Jurkat, Clone E6-1 (cell line): Measurements from ENCODE around the gene TUB. TPM values are rescaled to one million over a fixed set of nuclear protein-coding genes. Genes with fewer than 3 reads are reported as not detected.

Experiments
- DNase-seq: peaks from one replicate; pipeline ENCODE4 v3.0.0-alpha.2; 2011; ENCODE audit warnings: low read depth, low spot score
- H3K4me3 ChIP-seq: 2 replicates; pipeline ENCODE4 v1.5.1; 2011; ENCODE audit warnings: mild to moderate bottlenecking, low read length, control low read depth, moderate library complexity
- polyA plus RNA-seq: library from polyadenylated mRNA; unstranded; fragments of >200 nt; gene quantifications from one replicate; pipeline ENCODE4 v1.2.1, GENCODE V29; 2012; ENCODE audit warnings: missing spikeins; ENCODE audit not compliant: insufficient read length, insufficient read depth

Gene TUB, protein sequence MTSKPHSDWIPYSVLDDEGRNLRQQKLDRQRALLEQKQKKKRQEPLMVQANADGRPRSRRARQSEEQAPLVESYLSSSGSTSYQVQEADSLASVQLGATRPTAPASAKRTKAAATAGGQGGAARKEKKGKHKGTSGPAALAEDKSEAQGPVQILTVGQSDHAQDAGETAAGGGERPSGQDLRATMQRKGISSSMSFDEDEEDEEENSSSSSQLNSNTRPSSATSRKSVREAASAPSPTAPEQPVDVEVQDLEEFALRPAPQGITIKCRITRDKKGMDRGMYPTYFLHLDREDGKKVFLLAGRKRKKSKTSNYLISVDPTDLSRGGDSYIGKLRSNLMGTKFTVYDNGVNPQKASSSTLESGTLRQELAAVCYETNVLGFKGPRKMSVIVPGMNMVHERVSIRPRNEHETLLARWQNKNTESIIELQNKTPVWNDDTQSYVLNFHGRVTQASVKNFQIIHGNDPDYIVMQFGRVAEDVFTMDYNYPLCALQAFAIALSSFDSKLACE
- 24.2 TPM for polyA plus RNA-seq

DNA sequence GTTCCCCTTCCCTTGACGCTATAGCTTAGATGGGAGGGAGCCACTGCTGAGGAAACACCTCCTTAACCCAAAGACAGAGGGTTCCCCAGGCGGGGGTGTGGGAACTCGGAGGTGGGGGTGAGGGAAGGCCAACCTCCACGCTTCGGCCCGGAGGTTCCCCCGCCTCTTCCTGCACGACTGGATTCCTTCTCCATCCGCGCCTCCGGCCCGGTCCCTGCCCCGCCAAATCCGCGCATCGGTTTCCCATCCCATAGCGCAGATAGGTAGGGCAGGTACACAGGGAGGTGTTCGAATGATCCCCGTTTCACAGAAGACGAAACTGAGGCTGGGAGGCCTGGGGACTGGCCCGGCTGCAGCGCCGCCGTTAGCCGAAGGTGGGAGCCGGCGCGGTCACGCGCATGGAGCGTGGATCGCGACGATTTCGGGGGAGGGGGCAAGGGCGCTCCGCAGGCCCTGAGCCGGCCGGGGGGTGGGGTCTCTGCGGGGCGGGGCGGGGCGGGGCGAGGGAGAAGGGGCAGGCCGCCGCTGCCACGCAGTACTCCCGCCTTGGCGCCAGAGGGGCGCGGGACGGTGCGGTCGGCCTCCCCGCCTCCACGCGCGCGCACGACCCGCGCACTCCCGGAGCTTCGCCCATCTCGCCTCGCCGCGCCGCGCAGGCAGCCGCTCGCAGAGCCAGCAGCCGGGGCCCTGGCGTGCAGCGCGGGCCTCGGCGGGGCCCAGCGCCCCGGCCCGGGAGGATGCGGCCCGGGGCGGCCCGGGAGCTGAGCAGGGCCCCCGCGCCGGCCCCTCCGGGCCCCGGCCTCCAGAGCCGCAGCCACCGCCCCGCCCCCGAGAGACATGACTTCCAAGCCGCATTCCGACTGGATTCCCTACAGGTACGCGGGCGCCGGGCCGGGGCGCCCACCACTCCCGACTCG lies at the start of gene TUB:
TSS of gene TUB (plus strand) at position 538 of the 917 bp plus-strand sequence. CDS start at position 838, 300 bp downstream.
- peak within 1 kb of the TSS; percentile 56 for H3K4me3 ChIP-seq
- no peak for DNase-seq

DNA sequence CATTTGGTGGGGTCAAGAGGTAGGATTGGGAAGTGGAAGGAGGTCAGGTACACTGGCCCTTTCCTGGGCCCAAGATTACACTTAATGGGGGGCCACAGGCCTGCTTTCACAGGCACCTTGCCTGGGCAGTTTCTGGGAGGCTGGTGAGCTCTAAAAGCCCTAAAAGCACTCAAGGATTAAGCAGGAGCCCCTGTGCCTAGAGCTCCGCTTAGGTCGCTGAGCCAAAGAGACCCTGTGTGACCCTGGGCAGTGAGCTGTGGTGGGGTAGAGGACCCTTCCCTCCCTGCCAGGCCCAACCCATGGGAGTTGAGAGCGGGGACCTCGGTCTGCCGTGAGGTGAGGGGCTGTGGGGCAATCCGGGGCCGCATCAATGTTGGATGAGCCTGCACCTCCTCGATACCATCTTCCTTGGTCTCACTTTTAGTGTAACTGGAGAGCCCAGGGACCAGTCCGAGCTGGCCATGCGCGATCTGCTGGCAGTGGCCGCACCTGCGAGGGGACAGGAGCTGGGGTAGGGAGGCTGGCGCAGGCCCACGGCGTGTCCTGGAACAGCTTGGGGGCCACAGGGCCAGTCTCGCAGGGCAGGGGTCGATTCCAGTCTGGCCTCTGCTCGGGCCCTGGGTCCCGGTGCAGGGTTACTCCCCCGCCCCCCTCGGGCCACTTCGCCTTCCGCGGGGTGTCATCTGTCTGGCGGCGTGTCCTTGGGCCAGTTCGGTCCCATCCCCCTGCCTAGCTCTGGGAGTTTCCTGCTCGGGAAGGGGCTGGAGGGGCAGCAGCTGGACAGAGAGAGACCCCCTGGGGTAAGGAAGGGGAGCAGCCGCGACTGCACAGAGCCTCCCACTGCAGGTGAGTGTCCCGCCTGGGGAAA lies 49.5 kb upstream of the TUB start:
- no peak for DNase-seq
- no peak overlapping the region for H3K4me3 ChIP-seq

DNA sequence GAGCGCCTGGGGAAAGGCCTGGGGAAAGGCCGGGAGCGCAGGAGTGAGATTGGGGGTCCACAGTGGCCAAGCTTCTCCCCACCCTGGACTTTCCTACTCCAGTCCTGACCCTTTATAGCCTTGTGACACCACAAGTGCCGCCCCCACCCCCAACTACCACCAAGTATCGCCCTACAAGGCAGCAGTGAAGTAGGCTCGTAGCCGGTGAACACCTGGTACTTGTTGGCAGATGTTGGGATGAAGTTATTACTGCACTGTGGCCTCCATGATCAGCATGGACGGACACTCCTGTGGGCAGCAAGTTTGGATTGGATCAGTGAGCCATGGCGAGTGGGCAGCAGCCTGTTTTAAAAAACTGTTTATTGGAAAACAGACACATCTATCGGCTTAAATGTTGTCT lies 48.9 kb upstream of the TUB start:
- no peak overlapping the region for H3K4me3 ChIP-seq
- no peak for DNase-seq

DNA sequence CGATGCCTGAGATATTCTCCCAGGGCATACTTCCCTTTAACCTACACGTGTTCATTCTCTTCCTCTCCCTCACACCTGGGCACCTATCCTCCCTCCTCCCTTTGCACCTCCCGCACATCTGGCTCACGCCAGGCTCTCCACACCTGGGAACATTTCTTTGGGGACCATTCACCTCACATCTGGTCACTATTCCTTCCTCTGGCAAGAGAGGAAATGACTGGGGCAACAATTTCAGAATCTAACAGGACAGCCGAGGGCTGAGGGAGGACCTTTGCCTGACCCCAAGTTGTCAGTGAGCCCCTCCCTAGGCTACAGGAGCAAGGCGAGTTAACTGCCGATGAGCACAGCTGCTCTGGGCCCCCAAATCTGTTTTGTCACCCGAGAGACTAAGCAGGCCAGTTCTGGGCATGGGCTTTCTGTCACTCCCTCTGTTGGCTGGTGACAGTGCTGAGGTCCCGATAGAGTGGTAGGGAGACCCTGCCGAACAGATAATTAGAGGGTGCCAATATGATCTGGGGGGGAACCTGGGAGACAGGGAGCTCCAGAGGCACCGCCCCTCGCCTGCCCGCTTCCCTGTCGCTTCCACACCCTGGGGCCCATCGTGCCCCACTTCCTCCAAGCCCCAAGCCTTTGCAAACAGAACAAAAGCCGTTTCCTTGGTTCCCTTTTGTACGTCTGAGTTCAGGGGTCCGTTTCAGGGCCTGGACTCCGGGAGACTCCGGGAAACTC lies 48.3 kb upstream of the TUB start:
- no peak overlapping the region for H3K4me3 ChIP-seq

DNA sequence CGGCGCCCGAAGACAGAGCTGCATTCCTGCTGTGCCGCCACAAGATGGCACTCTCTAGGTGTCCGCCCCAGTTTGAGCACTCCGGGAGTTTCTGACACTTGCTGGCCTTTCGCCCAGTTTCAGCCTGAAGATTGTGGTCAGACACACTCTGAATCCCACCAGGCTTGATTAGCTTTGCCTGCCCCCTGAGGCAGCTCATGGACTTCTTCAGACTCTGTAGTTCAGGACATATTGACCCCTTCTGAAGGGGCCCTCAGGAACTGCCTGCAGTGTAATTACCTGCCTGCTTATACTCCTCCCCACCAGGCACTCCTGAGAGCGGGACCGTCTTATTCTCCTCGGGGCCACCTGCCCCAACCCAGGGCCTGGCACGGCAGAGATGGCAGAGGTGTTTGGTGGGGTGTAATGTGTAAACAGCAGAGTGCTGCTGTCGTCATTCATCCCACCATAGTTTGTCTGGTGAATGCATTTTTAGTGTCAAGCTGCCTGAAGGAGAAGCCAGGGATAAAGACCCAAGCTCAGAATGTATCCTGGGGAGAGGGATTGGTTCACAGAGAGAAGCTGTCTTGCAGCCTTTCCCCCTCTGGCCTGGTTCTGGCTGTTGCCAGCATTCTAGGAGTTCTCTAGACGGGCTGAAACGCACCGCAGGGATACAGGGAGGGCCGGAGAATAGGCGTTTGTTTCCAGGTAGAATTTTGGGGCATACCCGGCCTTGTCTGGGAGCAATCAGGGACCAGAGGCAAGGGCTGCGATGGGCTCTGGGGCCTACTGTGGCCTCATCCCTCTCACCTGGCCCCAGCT lies 47.5 kb upstream of the TUB start:
- H3K4me3 ChIP-seq, result no peak overlapping the region
- DNase-seq, result peak; percentile 20

More for the DNA sequence above, 48.3 kb upstream of the TUB start:
- no peak for DNase-seq

DNA sequence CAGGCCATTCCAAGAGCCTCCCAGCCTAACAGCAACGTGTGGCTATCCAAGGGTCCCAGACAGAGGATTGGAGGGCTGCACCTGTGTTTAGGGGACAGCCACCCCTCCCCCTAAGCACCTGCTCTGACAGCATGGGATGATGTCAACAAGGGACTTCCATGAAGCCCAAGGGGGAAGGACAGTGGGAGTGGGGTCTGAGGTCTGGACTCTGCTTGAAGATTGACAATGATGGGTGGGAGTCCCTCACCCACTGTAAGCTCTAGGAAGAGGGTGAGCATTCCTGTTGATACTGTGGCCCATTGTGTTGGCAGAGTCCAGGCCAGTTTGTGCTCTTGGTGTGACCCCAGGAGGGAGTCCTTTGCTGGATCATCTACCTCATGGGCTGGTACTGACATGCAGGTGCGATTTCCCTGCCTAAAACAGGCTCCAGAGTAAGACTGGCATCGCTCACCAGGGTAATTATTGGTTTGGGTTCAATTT lies 46.9 kb upstream of the TUB start:
- DNase-seq, result no peak
- no peak overlapping the region for H3K4me3 ChIP-seq

DNA sequence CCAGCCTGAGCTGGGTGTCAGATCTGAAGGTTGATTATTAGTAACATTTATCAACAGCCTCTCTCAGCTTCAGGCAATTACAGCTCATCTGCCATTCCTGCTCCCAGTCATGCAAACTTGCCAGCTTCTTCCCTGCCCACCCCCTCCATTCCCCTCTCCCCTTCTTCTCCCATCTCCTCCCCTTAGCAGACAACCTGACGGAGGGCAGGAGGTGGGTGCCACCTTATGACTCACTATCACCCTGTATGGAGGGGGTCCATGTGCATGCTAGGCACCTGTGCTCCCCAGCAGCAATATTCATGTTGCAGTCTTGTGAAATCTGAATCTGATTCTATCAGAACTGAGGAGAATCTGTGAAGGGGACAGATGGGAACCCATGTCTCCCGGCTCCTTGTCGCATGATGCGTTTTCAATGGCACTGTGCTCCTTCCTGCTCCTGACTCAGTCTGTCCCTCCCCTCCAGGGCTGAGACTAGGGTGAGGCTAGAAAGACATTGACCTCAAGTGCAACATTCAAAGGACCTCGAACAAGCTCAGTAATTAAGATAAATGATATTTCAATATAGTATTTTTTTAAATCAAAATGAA lies 46.3 kb upstream of the TUB start:
- no peak overlapping the region for H3K4me3 ChIP-seq
- DNase-seq, result no peak

DNA sequence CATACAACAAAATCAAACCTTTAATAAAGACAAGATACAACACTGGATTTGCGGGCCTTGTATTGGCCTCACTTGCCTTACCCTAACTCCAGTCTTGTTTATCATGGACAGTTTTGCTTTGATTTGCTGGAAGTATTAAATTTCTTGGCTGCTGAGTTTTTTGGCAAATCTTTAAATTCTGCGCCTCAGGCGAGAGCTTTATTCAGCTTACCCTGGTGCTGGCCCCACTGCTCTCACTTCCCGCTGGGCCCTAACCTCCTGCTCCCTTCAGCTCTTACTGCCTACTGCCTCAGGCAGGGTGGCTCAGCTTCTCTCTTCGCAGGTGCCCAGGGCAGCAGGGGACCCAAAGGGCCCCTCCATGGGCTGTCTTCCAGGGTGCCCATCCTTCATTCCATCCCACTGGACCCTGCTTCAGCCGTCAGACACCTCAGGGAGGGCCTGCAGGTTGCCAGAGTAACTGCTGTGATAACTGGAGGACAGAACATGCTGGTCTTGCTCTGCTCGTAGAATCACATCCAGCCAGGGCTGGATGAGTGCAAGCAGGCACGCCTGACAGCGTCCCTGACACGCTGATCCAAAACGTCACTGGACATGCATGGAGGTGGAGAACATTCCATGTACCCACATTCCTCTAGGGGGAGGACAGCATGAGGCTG lies 45.7 kb upstream of the TUB start:
- no peak overlapping the region for H3K4me3 ChIP-seq

DNA sequence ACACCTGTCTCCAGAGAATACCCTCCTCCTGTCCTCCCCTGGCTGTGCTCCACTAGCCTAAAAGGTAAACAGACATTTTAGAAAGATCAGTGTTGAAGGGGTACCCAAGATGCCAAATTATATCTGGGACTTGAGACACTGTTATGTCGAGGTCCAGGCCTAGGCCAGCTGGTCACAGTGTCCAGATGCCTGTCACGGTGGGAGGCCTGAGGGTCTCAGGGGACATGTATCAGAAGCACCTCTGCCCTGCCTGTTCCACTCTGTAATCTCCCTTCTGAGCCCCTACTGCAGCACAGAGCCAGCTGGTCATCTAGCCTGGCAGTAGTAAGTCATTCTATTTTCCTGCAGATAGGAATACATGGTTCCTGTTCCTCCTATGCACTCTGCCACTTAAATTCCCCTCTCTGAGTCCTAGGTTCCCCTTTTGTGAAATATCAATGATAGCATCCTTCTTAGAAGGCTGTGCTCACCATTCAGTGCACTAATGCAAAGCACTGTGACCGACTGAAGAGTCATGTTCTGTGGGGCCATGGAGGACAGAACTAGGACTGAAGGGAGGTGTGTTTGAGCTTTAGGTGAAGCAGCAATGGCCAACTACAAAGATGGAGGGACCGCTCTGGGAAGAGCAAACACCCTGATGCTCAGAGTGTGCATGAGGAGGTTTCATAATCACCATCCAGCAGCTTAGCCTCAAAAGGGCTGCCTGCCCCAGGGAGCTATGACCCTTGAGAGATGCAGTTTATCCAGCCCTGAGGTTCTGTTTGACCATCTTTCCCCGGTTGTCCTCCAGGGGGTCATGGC lies 44.8 kb upstream of the TUB start:
- no peak for DNase-seq
- H3K4me3 ChIP-seq, result no peak overlapping the region

More for the DNA sequence above, 45.7 kb upstream of the TUB start:
- no peak for DNase-seq

DNA sequence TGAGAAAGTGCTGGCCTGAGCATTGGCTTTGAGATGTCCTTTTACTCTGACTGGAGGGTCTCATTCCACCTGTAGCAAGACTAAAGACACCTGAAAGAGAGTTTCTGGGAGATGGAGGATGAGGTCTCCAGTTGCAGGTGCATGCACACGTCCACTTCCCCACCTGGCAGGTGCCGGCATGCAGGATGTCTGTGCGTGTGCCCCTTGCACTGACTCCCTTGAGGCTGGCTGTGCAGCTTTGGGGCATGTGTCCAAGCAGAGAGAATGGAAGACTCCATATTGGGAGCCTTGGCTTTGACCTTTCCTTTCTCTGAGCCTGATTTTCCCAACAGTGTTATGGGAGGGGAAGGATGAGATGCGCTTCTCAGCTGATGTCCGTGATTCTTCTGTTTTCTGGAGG lies 44.0 kb upstream of the TUB start:
- no peak for DNase-seq
- no peak overlapping the region for H3K4me3 ChIP-seq

DNA sequence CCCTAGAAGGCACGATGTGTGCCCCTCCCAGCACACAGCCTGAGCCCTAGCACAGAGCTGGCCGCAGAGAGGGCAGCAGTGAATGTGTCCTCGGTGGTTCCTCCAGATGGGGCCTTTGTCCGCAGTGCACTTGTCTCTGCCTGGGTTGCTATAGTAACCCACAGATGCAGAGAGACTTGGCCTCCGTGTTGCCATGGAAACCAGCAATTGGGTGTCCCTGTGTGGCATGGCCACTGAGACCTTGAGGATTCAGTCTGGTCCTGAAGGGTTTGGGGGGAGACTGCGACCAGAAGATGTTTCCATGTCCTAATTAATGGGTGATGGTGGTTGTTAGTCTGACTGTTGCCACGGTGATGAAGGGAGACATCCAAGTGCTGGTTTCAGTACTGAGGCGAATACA lies 42.6 kb upstream of the TUB start:
- no peak overlapping the region for H3K4me3 ChIP-seq
- DNase-seq, result no peak

DNA sequence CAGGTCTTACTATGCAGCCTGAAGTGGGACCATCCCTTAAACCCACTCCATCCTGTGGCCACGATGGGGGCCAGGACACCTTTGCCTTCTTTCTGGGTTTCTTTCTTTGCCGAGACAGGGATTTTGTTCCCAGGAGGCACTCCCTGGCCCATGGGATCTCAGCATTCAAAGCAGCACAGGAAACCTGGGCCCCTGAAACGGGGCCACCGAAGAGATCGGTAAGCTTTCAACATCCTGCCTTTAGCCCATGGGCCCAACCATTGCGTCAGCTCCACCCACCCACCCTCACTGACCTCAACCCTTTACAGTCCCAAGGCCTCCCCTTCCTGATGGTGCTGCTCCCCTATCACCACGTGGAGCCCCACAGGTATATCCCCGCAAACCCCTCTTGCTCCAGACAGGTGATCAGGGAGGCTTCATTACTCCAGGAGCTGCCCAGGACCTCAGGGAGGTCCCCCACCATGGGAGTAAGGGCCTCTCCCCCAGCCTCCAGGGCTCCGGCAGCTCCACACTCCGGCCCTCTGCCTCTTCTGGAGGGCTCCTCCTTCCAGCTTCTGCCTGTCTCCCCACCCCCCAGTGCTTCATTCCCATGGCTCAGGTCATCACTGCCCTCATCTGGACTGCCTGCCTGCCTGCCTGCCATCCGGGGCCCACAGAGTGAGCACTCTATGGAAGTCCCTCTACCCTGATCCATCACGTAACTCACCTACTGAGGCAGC lies 42.0 kb upstream of the TUB start:
- no peak overlapping the region for H3K4me3 ChIP-seq
- no peak for DNase-seq

DNA sequence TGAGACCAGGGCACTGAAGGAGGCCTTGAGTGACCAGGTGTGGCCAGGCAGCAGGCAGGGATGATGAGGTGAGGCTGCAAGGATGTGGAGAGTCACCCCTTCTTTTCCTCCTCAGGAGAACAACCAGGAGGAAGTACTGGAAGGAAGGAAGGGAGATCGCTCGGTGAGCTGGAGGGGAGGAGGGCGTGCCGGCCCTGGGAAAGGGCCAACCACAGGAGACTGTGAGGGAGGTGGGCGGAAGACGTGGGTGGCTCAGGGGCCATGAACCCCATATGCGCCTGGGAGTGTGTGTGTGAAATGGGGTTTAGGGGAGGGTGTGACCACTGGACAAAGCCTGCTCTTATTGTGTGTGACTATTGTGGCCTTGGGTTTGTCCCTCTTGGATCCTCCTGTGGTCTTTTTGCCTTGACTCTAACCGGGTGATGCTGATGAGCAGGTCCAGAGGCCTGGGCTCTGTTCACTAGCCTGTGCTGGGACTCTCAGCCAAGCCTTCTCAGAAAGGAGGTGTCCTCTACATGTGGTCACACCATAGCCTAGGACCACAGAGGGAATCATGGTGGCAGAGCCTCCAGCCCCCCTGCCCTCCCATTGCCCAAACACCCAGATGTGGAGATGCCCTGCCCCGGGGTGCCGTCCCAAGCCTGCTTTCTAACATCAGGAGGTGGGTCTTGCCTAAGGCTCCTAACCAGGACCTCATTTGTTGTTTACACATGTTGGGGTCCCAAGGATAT lies 41.3 kb upstream of the TUB start:
- no peak overlapping the region for H3K4me3 ChIP-seq
- no peak for DNase-seq

DNA sequence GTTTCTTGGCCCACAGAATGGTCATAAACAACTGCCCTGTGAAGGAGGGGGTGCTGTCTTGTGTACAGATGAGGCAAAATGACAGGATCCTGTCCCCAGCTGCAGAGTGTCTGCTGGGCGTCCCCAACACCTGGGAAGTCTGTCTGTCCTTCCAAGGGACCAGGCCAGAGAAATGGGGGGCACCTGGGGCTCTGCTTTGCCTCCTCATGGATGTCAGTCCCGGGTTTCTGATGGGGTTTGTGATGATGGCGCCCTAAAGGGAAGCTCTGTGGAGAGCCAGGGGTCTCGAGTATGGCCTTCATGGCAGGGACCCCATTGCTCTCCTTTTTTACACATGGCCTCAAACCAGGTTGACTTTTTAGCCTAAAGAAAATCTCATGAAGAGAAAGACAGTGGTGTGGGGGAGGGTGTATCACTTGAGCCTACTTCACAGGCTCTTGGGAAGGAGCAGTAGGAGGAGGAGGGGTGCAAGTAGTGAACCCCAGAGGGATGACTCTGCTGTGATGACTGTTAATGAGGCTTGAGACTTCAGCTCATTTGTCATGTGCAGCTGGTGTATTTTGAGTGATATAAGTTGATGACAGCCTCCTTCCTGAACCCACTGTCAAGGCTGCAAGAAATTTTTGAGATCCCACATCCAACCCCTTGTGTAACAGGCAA lies 40.6 kb upstream of the TUB start:
- no peak overlapping the region for H3K4me3 ChIP-seq
- DNase-seq, result no peak
